Omental fat pad (tissue), 4 donors: Measurements from ENCODE around the gene CENPT. TPM values are rescaled to one million over a fixed set of nuclear protein-coding genes. Genes with fewer than 3 reads are reported as not detected.

Experiments used
- ATAC-seq: fragments of 150-250 bp; one replicate; pipeline ENCODE4 v1.9.1; 2016; ENCODE audit warnings: mild to moderate bottlenecking, moderate library complexity; ENCODE audit not compliant: low FRiP score
- DNase-seq: peaks from one replicate; pipeline ENCODE4 v3.0.0-alpha.2; 2019; ENCODE audit warnings: low spot score
- CTCF ChIP-seq, 3 donors: fragments of 450-650 bp; IDR thresholded peaks; one replicate each; pipeline ENCODE4 v1.5.1; 2016 to 2017; ENCODE audit warnings: antibody characterized with exemption in 3 of 3, mild to moderate bottlenecking in 3 of 3, moderate library complexity in 2 of 3
- small RNA-seq: library from RNA; depleted of rRNA; stranded (forward); fragments of <200 nt; gene quantifications from one replicate; pipeline ENCODE3, GENCODE V24; 2016
- total RNA-seq, 4 donors: library from RNA; depleted of rRNA; stranded (reverse); fragments of >200 nt; gene quantifications; one replicate each; pipeline ENCODE4 v1.1.0, GENCODE V29; 2016

Gene CENPT
- total RNA-seq, 4 donors from 2014 or later: 22.9 to 135 (median 37.8) TPM

GRCh38 chr16:67783353-67783725 lies 64.2 kb downstream of the CENPT start:
- no peak for DNase-seq
- TF ChIP-seq CTCF (IDR thresholded peaks at IDR 0.05): no peak
- no peak for ATAC-seq

- DNase-seq (no peak), ATAC-seq (no peak)
- no peak for TF ChIP-seq CTCF (IDR thresholded peaks at IDR 0.05)
These were observed 64.7 kb downstream of the CENPT start for GRCh38 chr16:67782567-67783352.

GRCh38 chr16:67781565-67781921 lies 66.0 kb downstream of the CENPT start:
- DNase-seq: no peak
- ATAC-seq: no peak
- no peak for TF ChIP-seq CTCF (IDR thresholded peaks at IDR 0.05)

- ATAC-seq: no peak
- no peak for DNase-seq
- no peak for TF ChIP-seq CTCF (IDR thresholded peaks at IDR 0.05)
These were observed 66.5 kb downstream of the CENPT start for GRCh38 chr16:67780847-67781564.

GRCh38 chr16:67779256-67780014 lies 68.1 kb downstream of the CENPT start:
- ATAC-seq (no peak), DNase-seq (no peak)
- TF ChIP-seq CTCF (IDR thresholded peaks at IDR 0.05): no peak

Small RNAs within 50 kb of the gene (small RNA-seq; reads per million reads assigned to genes)
- gene AC040162.2: not detected
- not detected for gene NRN1L

Other genes starting within 250 kb of the CENPT start
- gene CARMIL2, start 202.5 kb downstream of the CENPT start, total RNA-seq: 1 to 10 TPM in 3 of 4 donors, under 1 TPM in 1; 0.93 to 7.6 (median 2.4) TPM
- gene ACD, start 187.4 kb downstream of the CENPT start, total RNA-seq: 10 to 100 TPM in 3 of 4 donors, 1 to 10 TPM in 1; 9.5 to 21.3 (median 18.4) TPM
- gene PARD6A, start 186.7 kb downstream of the CENPT start, total RNA-seq: 10 to 100 TPM in 1 of 4 donors, 1 to 10 TPM in 3; 3.2 to 12.5 (median 4.6) TPM
- gene ENKD1, start 180.9 kb downstream of the CENPT start, total RNA-seq: 10 to 100 TPM in 3 of 4 donors, 1 to 10 TPM in 1; 7.7 to 17.8 (median 13.7) TPM
- gene C16orf86, start 180.9 kb downstream of the CENPT start, total RNA-seq: 1 to 10 TPM; 5.0 to 8.3 (median 7.6) TPM
- gene GFOD2, start 128.4 kb downstream of the CENPT start, total RNA-seq: 10 to 100 TPM; 10.9 to 25.2 (median 20.1) TPM
- gene RANBP10, start 41.1 kb downstream of the CENPT start, total RNA-seq: 1 to 10 TPM; 6.0 to 9.8 (median 8.3) TPM
- 1 to 10 TPM in 2 of 4 donors, under 1 TPM in 2; 0.60 to 1.9 (median 1.1) TPM for gene TSNAXIP1, start 40.8 kb downstream of the CENPT start, total RNA-seq
- gene THAP11, start 5.4 kb downstream of the CENPT start, total RNA-seq: 10 to 100 TPM; 37.4 to 61.6 (median 48.3) TPM
- 100 to 1,000 TPM in 2 of 4 donors, 10 to 100 TPM in 2; 79.0 to 150 (median 110) TPM for gene NUTF2, start 760 bp downstream of the CENPT start, total RNA-seq
- 10 to 100 TPM; 27.3 to 92.2 (median 43.0) TPM for gene EDC4, start 25.4 kb upstream of the CENPT start, total RNA-seq
- 1 to 10 TPM in 2 of 4 donors, not detected in 2; 3.0 to 5.5 TPM for gene NRN1L, start 37.2 kb upstream of the CENPT start, total RNA-seq
- gene PSKH1, start 45.6 kb upstream of the CENPT start, total RNA-seq: 10 to 100 TPM; 16.1 to 24.6 (median 19.9) TPM
- gene CTRL, start 84.2 kb upstream of the CENPT start, total RNA-seq: 1 to 10 TPM in 3 of 4 donors, under 1 TPM in 1; 0.65 to 5.0 (median 2.3) TPM
- gene PSMB10, start 89.2 kb upstream of the CENPT start, total RNA-seq: 10 to 100 TPM; 29.9 to 53.0 (median 45.3) TPM
- gene LCAT, start 96.4 kb upstream of the CENPT start, total RNA-seq: 10 to 100 TPM in 3 of 4 donors, 1 to 10 TPM in 1; 7.7 to 52.2 (median 13.0) TPM
- 10 to 100 TPM; 39.4 to 92.2 (median 70.8) TPM for gene SLC12A4, start 120.9 kb upstream of the CENPT start, total RNA-seq
- gene DPEP3, start 132.8 kb upstream of the CENPT start, total RNA-seq: under 1 TPM in 2 of 4 donors, not detected in 2; 0.24 to 0.63 TPM
- gene DPEP2, start 151.8 kb upstream of the CENPT start, total RNA-seq: 1 to 10 TPM; 4.0 to 8.7 (median 4.8) TPM
- not detected for gene DPEP2NB, start 168.2 kb upstream of the CENPT start, total RNA-seq
- gene DDX28, start 175.5 kb upstream of the CENPT start, total RNA-seq: 10 to 100 TPM in 1 of 4 donors, 1 to 10 TPM in 3; 6.4 to 13.5 (median 6.8) TPM
- gene DUS2, start 175.6 kb upstream of the CENPT start, total RNA-seq: 10 to 100 TPM in 2 of 4 donors, 1 to 10 TPM in 2; 6.7 to 17.9 (median 10.2) TPM
- gene NFATC3, start 237.7 kb upstream of the CENPT start, total RNA-seq: 10 to 100 TPM; 39.5 to 54.5 (median 45.6) TPM